IMR-90 (cell line): ENCODE data around the gene CDH26. TPM values are rescaled to one million over a fixed set of nuclear protein-coding genes. Genes with fewer than 3 reads are reported as not detected.

Source experiments
- ATAC-seq: fragments of 200-7000 bp; cut with Tn5 transposase; 2 replicates; pipeline ENCODE4 v1.9.1; 2020; ENCODE audit warnings: low read depth, mild to moderate bottlenecking, moderate library complexity
- BruUV-seq: library from RNA; stranded (reverse); fragments of 400-500 nt; replicated peaks from 2 replicates; lab custom pipeline; 2021; lab: Mats Ljungman, UMichigan
- CTCF ChIA-PET: fragments of 300-600 bp; formaldehyde crosslinking; extraction: SDS; loops from one replicate; lab custom pipeline; 2021; ENCODE audit warnings: antibody characterized with exemption; lab: Yijun Ruan, JAX
- POLR2A ChIA-PET: fragments of 300-600 bp; sonication (Branson Sonifier 250); formaldehyde crosslinking; loops from one replicate; lab custom pipeline; 2022; ENCODE audit warnings: antibody characterized with exemption; ENCODE audit not compliant: unreplicated experiment; lab: Charles Lee
- DNase-seq: peaks from one replicate; pipeline ENCODE4 v3.0.0; 2013
- H2AFZ ChIP-seq: replicated peaks from 2 replicates; pipeline ENCODE3; 2013; ENCODE audit warnings: low read length, mild to moderate bottlenecking; ENCODE audit not compliant: poor library complexity
- H2AK5ac ChIP-seq: 2 replicates; pipeline ENCODE4 v1.6.1; 2013; ENCODE audit warnings: low read depth, low read length, inconsistent platforms
- H2AK9ac ChIP-seq: replicated peaks from 2 replicates; pipeline ENCODE3; 2013; ENCODE audit warnings: mild to moderate bottlenecking, low read depth, low read length, moderate library complexity; ENCODE audit not compliant: poor library complexity
- H2BK120ac ChIP-seq: 2 replicates; pipeline ENCODE4 v1.6.1; 2013; ENCODE audit warnings: low read depth, low read length, inconsistent platforms
- H2BK15ac ChIP-seq: 3 replicates; pipeline ENCODE4 v1.6.1; 2013; ENCODE audit warnings: low read depth, low read length, inconsistent platforms
- H2BK20ac ChIP-seq: 2 replicates; pipeline ENCODE4 v1.6.1; 2013; ENCODE audit warnings: low read depth, mild to moderate bottlenecking, inconsistent platforms, low read length, moderate library complexity
- H2BK5ac ChIP-seq: 2 replicates; pipeline ENCODE4 v1.6.1; 2013; ENCODE audit warnings: mild to moderate bottlenecking, low read depth, low read length, inconsistent platforms; ENCODE audit not compliant: poor library complexity, severe bottlenecking
- H3K14ac ChIP-seq: replicated peaks from 2 replicates; pipeline ENCODE4 v1.6.1; 2013; ENCODE audit warnings: low read depth, low read length, inconsistent platforms
- H3K18ac ChIP-seq: 2 replicates; pipeline ENCODE4 v1.6.1; 2013; ENCODE audit warnings: low read depth, low read length, control low read depth
- H3K23ac ChIP-seq: 2 replicates; pipeline ENCODE4 v1.6.1; 2013; ENCODE audit warnings: low read depth, low read length, inconsistent platforms
- H3K27ac ChIP-seq: 2 replicates; pipeline ENCODE4 v1.5.1; 2013; ENCODE audit warnings: mild to moderate bottlenecking, control low read depth, low read length; ENCODE audit not compliant: insufficient read depth
- H3K27me3 ChIP-seq: 2 replicates; pipeline ENCODE4 v1.6.1; 2013; ENCODE audit warnings: low read length; ENCODE audit not compliant: control insufficient read depth, insufficient read depth
- H3K36me3 ChIP-seq: 2 replicates; pipeline ENCODE4 v1.6.1; 2013; ENCODE audit warnings: low read length, mixed read lengths; ENCODE audit not compliant: control insufficient read depth, insufficient read depth
- H3K4ac ChIP-seq: 2 replicates; pipeline ENCODE4 v1.6.1; 2013; ENCODE audit warnings: low read depth, low read length, inconsistent platforms
- H3K4me1 ChIP-seq: 2 replicates; pipeline ENCODE4 v1.6.1; 2013; ENCODE audit warnings: low read length, mixed read lengths; ENCODE audit not compliant: control insufficient read depth, insufficient read depth
- H3K4me2 ChIP-seq: 2 replicates; pipeline ENCODE4 v1.6.1; 2013; ENCODE audit warnings: low read depth, mild to moderate bottlenecking, control low read depth, low read length, moderate library complexity
- H3K4me3 ChIP-seq: 2 replicates; pipeline ENCODE4 v1.5.1; 2013; ENCODE audit warnings: low read depth, mild to moderate bottlenecking, control low read depth, low read length, moderate library complexity; ENCODE audit not compliant: insufficient read depth
- H3K56ac ChIP-seq: 2 replicates; pipeline ENCODE4 v1.6.1; 2013; ENCODE audit warnings: low read length, inconsistent platforms; ENCODE audit not compliant: insufficient read depth; ENCODE audit errors: extremely low read depth
- H3K79me1 ChIP-seq, 2 experiments: 2 replicates each; pipeline ENCODE4 v1.6.1; 2013; ENCODE audit warnings: low read length in 2 of 2, inconsistent platforms in 1 of 2, low read depth in 1 of 2
- H3K9ac ChIP-seq: 2 replicates; pipeline ENCODE4 v1.6.1; 2013; ENCODE audit warnings: low read depth, low read length, control low read depth
- H3K9me1 ChIP-seq: 2 replicates; pipeline ENCODE4 v1.6.1; 2013; ENCODE audit warnings: low read length, inconsistent platforms; ENCODE audit not compliant: insufficient read depth
- H3K9me3 ChIP-seq: 2 replicates; pipeline ENCODE4 v1.6.1; 2013; ENCODE audit warnings: low read length; ENCODE audit not compliant: control insufficient read depth, insufficient read depth
- H4K20me1 ChIP-seq: 2 replicates; pipeline ENCODE4 v1.6.1; 2013; ENCODE audit warnings: low read length, inconsistent platforms; ENCODE audit not compliant: insufficient read depth
- H4K5ac ChIP-seq: 2 replicates; pipeline ENCODE4 v1.6.1; 2013; ENCODE audit warnings: mild to moderate bottlenecking, low read depth, low read length, control low read depth
- H4K8ac ChIP-seq, 2 experiments: 2 replicates each; pipeline ENCODE4 v1.6.1; 2013; ENCODE audit warnings: low read depth in 2 of 2, low read length in 2 of 2, control low read depth in 1 of 2, inconsistent platforms in 1 of 2
- H4K91ac ChIP-seq: 2 replicates; pipeline ENCODE4 v1.6.1; 2013; ENCODE audit warnings: low read depth, low read length, inconsistent platforms; ENCODE audit not compliant: insufficient read depth
- MAFK ChIP-seq: IDR thresholded peaks from 2 replicates; pipeline ENCODE4 v1.6.1; 2012; ENCODE audit warnings: low read depth, low read length, improper control_type of control experiment
- SMC3 ChIP-seq: fragments of 150-350 bp; IDR thresholded peaks from 2 replicates; pipeline ENCODE4 v1.6.1; 2016; ENCODE audit warnings: low read depth, mild to moderate bottlenecking, antibody characterized with exemption, low read length, moderate library complexity
- WGBS, 2 experiments: methylation state at CpG; one replicate each; pipeline versions ENCODE4 v1.1.5 to v1.1.7; 2013; ENCODE audit warnings: missing lambda C conversion rate in 2 of 2; ENCODE audit not compliant: insufficient read length in 1 of 2; ENCODE audit errors: extremely low coverage in 2 of 2; 5-methylcytosine and 5-hydroxymethylcytosine counted together
- dilution Hi-C: fragments of 300-500 bp; cut with HindIII; formaldehyde crosslinking; loops from one replicate; pipeline ENCODE4 v1.14.3; 2018; ENCODE audit warnings: low sequenced_read_pairs; ENCODE audit not compliant: unreplicated experiment
- in situ Hi-C: fragments of 300-500 bp; cut with MboI; formaldehyde crosslinking; loops from 3 replicates; pipeline ENCODE4 v1.14.3; 2019; ENCODE audit warnings: low sequenced_read_pairs, inconsistent platforms, mixed read lengths
- intact Hi-C: fragments of 100-400 bp; cut with micrococcal nuclease; formaldehyde crosslinking; loops from 2 replicates; pipeline ENCODE4 v1.10.0; 2022
- polyA plus RNA-seq, 3 experiments: library from polyadenylated mRNA; depleted of rRNA; stranded (reverse); fragments of >200 nt; gene quantifications; 2 replicates each; pipeline ENCODE4 v1.2.3, GENCODE V29; 2012; ENCODE audit warnings: low replicate concordance in 1 of 3
- total RNA-seq: library from RNA; depleted of rRNA; stranded (reverse); fragments of >200 nt; gene quantifications from 2 replicates; pipeline ENCODE4 v1.2.3, GENCODE V29; 2012

The CDH26 gene
- total and polyA plus RNA-seq, 2 of the 4 experiments (the other 2 are of a cell fraction), result not detected

DNA sequence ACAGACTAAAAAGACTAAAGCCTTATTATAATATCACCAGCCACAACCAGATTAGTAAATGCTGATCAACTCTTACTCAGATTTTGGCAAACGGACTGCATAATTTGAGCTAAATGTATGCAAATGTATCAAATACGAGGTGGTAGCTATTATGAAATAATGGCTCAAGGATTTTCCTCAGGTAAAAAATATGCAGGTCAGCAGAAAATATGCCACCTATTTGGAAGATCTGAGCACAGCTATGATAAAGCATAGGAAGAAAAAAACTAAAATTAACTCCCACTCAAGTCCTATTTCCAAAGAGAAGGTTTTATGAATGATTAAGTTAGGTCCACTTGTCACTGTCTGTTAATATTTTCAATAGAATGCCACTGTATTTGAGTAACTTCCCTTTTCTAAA lies 47.2 kb upstream of the CDH26 start:
- no peak overlapping the region for H3K4me2 ChIP-seq
- TF ChIP-seq SMC3 (no peak), MAFK (peak; percentile 51)
- DNase-seq, result no peak
- no peaks in the 10 kb centered on the region for H3K9me1 ChIP-seq
- no peak overlapping the region for H3K9ac ChIP-seq
- no peaks in the 10 kb centered on the region for H4K20me1 ChIP-seq
- H4K91ac ChIP-seq, result no peak overlapping the region
- no peak overlapping the region for H3K4ac ChIP-seq
- CTCF ChIA-PET, result interaction anchor here (1.6 kb wide), 2 partner anchors 11 to 23 kb away, joined by 3 to 5 read pairs; partner anchors contain the start of gene SYCP2
- no peak for ATAC-seq
- no peak overlapping the region for H3K14ac ChIP-seq
- H2BK15ac ChIP-seq, result no peak overlapping the region
- no peak overlapping the region for H2AK9ac ChIP-seq
- intact Hi-C loops, result no loop called here
- H2BK5ac ChIP-seq, result no peak overlapping the region
- H3K27ac ChIP-seq, result no peak overlapping the region
- no CpG with 5 or more reads among the region's 2 CpGs for WGBS, 2 experiments
- no peak overlapping the region for H2BK120ac ChIP-seq
- no TSS peak for BruUV-seq
- H2AFZ ChIP-seq, result no peak overlapping the region
- H3K9me3 ChIP-seq, result no peaks in the 10 kb centered on the region
- H3K4me3 ChIP-seq, result no peak overlapping the region
- no peaks in the 10 kb centered on the region for H3K79me1 ChIP-seq
- H4K5ac ChIP-seq, result no peak overlapping the region
- H3K23ac ChIP-seq, result no peak overlapping the region
- no peak overlapping the region for H2AK5ac ChIP-seq
- in situ Hi-C loops, result no loop called here
- no peaks in the 10 kb centered on the region for H3K4me1 ChIP-seq
- POLR2A ChIA-PET, result no interaction called here
- H2BK20ac ChIP-seq, result no peak overlapping the region
- no peak overlapping the region for H3K56ac ChIP-seq
- no peaks in the 10 kb centered on the region for H3K27me3 ChIP-seq
- H3K18ac ChIP-seq, result no peak overlapping the region
- H3K36me3 ChIP-seq, result no peaks in the 10 kb centered on the region
- dilution Hi-C loops, result no loop called here
- no peak overlapping the region for H4K8ac ChIP-seq
